Endothelial cell of umbilical vein (primary cell): ENCODE results near the gene GPR153. TPM values are rescaled to one million over a fixed set of nuclear protein-coding genes. Genes with fewer than 3 reads are reported as not detected.

Source experiments
- BruUV-seq: library from RNA; stranded (reverse); fragments of 400-500 nt; replicated peaks from 2 replicates; lab custom pipeline; 2021; lab: Mats Ljungman, UMichigan
- CTCF ChIA-PET: fragments of 300-600, 350-600 bp; sonication (Branson Sonifier 250); formaldehyde crosslinking; loops from one replicate; lab custom pipeline; 2021; ENCODE audit warnings: antibody characterized with exemption, inconsistent platforms; lab: Charles Lee
- POLR2A ChIA-PET: fragments of 300-600, 350-600 bp; sonication (Branson Sonifier 250); formaldehyde crosslinking; loops from one replicate; lab custom pipeline; 2021; ENCODE audit warnings: antibody characterized with exemption, inconsistent platforms; lab: Charles Lee
- DNase-seq: peaks from one replicate; pipeline ENCODE4 v3.0.0-alpha.2; 2011; ENCODE audit warnings: low read depth, low spot score
- FAIRE-seq: peaks from 2 replicates; lab custom pipeline; 2011; peaks lifted over from hg19 to GRCh38; lab: Jason Lieb, UNC
- H2AFZ ChIP-seq: 2 replicates; pipeline ENCODE4 v1.6.0; 2012; ENCODE audit warnings: low read depth, low read length, control low read depth, inconsistent platforms
- H3K27ac ChIP-seq: 2 replicates; pipeline ENCODE4 v1.5.1; 2011; ENCODE audit warnings: low read depth, mild to moderate bottlenecking, control low read depth, low read length, moderate library complexity; ENCODE audit not compliant: insufficient read depth
- H3K27me3 ChIP-seq, 2 experiments: 2 replicates each; pipeline versions ENCODE4 v1.6.0 to v1.6.1; 2011; ENCODE audit warnings: low read length in 2 of 2, mixed read lengths in 1 of 2; ENCODE audit not compliant: control insufficient read depth in 2 of 2, insufficient read depth in 2 of 2
- H3K36me3 ChIP-seq, 2 experiments: 2 replicates in 1 of 2; 3 replicates in 1 of 2; pipeline ENCODE4 v1.5.1; 2011; ENCODE audit warnings: low read length in 2 of 2, mild to moderate bottlenecking in 1 of 2, moderate library complexity in 1 of 2; ENCODE audit not compliant: control insufficient read depth in 2 of 2, insufficient read depth in 2 of 2; ENCODE audit errors: extremely low read depth in 1 of 2
- H3K4me1 ChIP-seq: 3 replicates; pipeline ENCODE4 v1.5.1; 2011; ENCODE audit warnings: mild to moderate bottlenecking, low read length; ENCODE audit not compliant: control insufficient read depth, insufficient read depth; ENCODE audit errors: extremely low read depth
- H3K4me2 ChIP-seq: 2 replicates; pipeline ENCODE4 v1.6.1; 2011; ENCODE audit warnings: low read length, control low read depth, mixed read lengths; ENCODE audit not compliant: insufficient read depth
- H3K4me3 ChIP-seq, 3 experiments: fragments of 200-600 bp in 1 of 3; sonication (generic), shearing (Covaris generic) in 1 of 3; replicated peaks in 1 of 3; 2 replicates each; pipeline ENCODE4 v1.5.1; 2011 to 2016; ENCODE audit warnings: control low read depth in 3 of 3, low read length in 3 of 3, mild to moderate bottlenecking in 2 of 3, inconsistent platforms in 1 of 3, low read depth in 1 of 3, moderate library complexity in 1 of 3; ENCODE audit not compliant: insufficient read depth in 1 of 3
- H3K79me2 ChIP-seq: 2 replicates; pipeline ENCODE4 v1.6.0; 2012; ENCODE audit warnings: low read length, inconsistent platforms; ENCODE audit not compliant: control insufficient read depth, insufficient read depth
- H3K9ac ChIP-seq: replicated peaks from 2 replicates; pipeline ENCODE3; 2011; ENCODE audit warnings: low read length, control low read depth; ENCODE audit not compliant: insufficient read depth; ENCODE audit errors: extremely low read depth
- H3K9me1 ChIP-seq: replicated peaks from 3 replicates; pipeline ENCODE4 v1.6.0; 2011; ENCODE audit warnings: mild to moderate bottlenecking, low read length; ENCODE audit not compliant: control insufficient read depth, insufficient read depth; ENCODE audit errors: extremely low read depth
- H3K9me3 ChIP-seq: replicated peaks from 2 replicates; pipeline ENCODE4 v1.5.1; 2012; ENCODE audit warnings: low read length, inconsistent platforms; ENCODE audit not compliant: control insufficient read depth, insufficient read depth
- H4K20me1 ChIP-seq: replicated peaks from 2 replicates; pipeline ENCODE3; 2011; ENCODE audit warnings: mild to moderate bottlenecking, low read length; ENCODE audit not compliant: control insufficient read depth, insufficient read depth; ENCODE audit errors: extremely low read depth
- EZH2 ChIP-seq: IDR thresholded peaks from 2 replicates; pipeline ENCODE4 v1.6.1; 2012; ENCODE audit warnings: borderline replicate concordance, low read depth, mild to moderate bottlenecking, moderate library complexity, low read length, inconsistent platforms; ENCODE audit not compliant: severe bottlenecking
- MAX ChIP-seq: IDR thresholded peaks from 2 replicates; pipeline ENCODE4 v1.6.1; 2011; ENCODE audit not compliant: insufficient read depth, insufficient read length
- MYC ChIP-seq: IDR thresholded peaks from one replicate; pipeline ENCODE4 v1.6.1; 2011; ENCODE audit warnings: mild to moderate bottlenecking, low read depth, low read length
- POLR2A ChIP-seq: IDR thresholded peaks from 2 replicates; pipeline ENCODE4 v1.6.1; 2012; ENCODE audit warnings: low read depth, mild to moderate bottlenecking, control low read depth, low read length
- POLR2AphosphoS5 ChIP-seq: IDR thresholded peaks from 2 replicates; pipeline ENCODE4 v1.6.1; 2012; ENCODE audit warnings: low read depth, mild to moderate bottlenecking, control low read depth, low read length, moderate library complexity; ENCODE audit not compliant: insufficient read depth
- dilution Hi-C: fragments of 300-500 bp; cut with MboI; formaldehyde crosslinking; loops from one replicate; pipeline ENCODE4 v1.15.0; 2019; ENCODE audit warnings: low sequenced_read_pairs; ENCODE audit not compliant: extremely low pct_ligation_motif_present
- intact Hi-C: fragments of 100-400 bp; cut with micrococcal nuclease; formaldehyde crosslinking; loops from one replicate; pipeline ENCODE4 v1.10.0; 2022
- polyA plus RNA-seq, 4 experiments: library from polyadenylated mRNA; depleted of rRNA in 3 of 4; stranded (reverse) in 3 of 4; unstranded in 1 of 4; fragments of >200 nt; gene quantifications; 2 replicates each; pipeline versions ENCODE4 v1.2.1 to v1.2.3, GENCODE V29; 2011 to 2012; ENCODE audit warnings: missing spikeins in 1 of 4
- total RNA-seq: library from RNA; stranded (reverse); gene quantifications from 2 replicates; pipeline ENCODE4 v1.2.3, GENCODE V29; 2021

The GPR153 gene
- total and polyA plus RNA-seq, 2 donors (not counting 3 experiments of a cell fraction or from before 2014, with no cell fraction given), result 3.1 to 3.9 TPM

- Histone ChIP-seq H3K36me3 (no peaks in the 10 kb centered on the region), H3K9me1 (no peaks in the 10 kb centered on the region), H3K27ac (no peak overlapping the region), H2AFZ (peak overlapping the region; percentile 16), H3K79me2 (no peaks in the 10 kb centered on the region), H3K4me2 (no peak overlapping the region), H3K9me3 (no peaks in the 10 kb centered on the region), H3K4me3 (peak overlapping the region in 1 of 3 experiments; percentile 55), H3K9ac (no peak overlapping the region), H3K4me1 (no peaks in the 10 kb centered on the region), H3K27me3 (no peaks in the 10 kb centered on the region), H4K20me1 (no peaks in the 10 kb centered on the region)
- ChIA-PET CTCF (interaction anchor here (1.3 to 3.6 kb wide), 5 partner anchors 10 to 84 kb away, joined by 3 to 21 read pairs (median 3); no protein-coding TSS in a partner anchor), POLR2A (interaction anchor here (0.5 kb wide), 1 partner anchor 76 kb away, joined by 6 read pairs; no protein-coding TSS in a partner anchor)
- peak; percentile 64 for DNase-seq
- intact Hi-C loops (loop anchor here (1.0 to 5.0 kb wide), 3 partner anchors 13 to 163 kb away; partner anchors contain the start of gene ESPN), dilution Hi-C loops (no loop called here)
- peak; percentile 55 for FAIRE-seq
- BruUV-seq, result no TSS peak
- TF ChIP-seq POLR2AphosphoS5, result no peak
- no peak for TF ChIP-seq POLR2A
These were observed 1.2 kb downstream of the GPR153 start for GRCh38 chr1:6259491-6260362.

GRCh38 chr1:6258675-6259074, 2.2 kb downstream of the GPR153 start:
- TF ChIP-seq MYC (no peak), EZH2 (no peak), MAX (no peak)
- DNase-seq (no peak), FAIRE-seq (no peak)
- H3K79me2 ChIP-seq, result no peaks in the 10 kb centered on the region
- H3K9ac ChIP-seq, result no peak overlapping the region
- no peak overlapping the region for H3K4me3 ChIP-seq
- no peaks in the 10 kb centered on the region for H3K9me3 ChIP-seq
- H3K27ac ChIP-seq, result no peak overlapping the region
- no peak overlapping the region for H3K4me2 ChIP-seq
- no peaks in the 10 kb centered on the region for H3K4me1 ChIP-seq
- ChIA-PET POLR2A (no interaction called here), CTCF (interaction anchor here (0.9 to 3.6 kb wide), 4 partner anchors 11 to 181 kb away, joined by 3 to 21 read pairs (median 8); no protein-coding TSS in a partner anchor)
- no peak overlapping the region for H2AFZ ChIP-seq
- H3K9me1 ChIP-seq, result no peaks in the 10 kb centered on the region
- no TSS peak for BruUV-seq
- dilution Hi-C loops, result no loop called here
- intact Hi-C loops, result no loop called here
- no peaks in the 10 kb centered on the region for H4K20me1 ChIP-seq
- no peaks in the 10 kb centered on the region for H3K27me3 ChIP-seq
- H3K36me3 ChIP-seq, result no peaks in the 10 kb centered on the region
